ENCODE measurements around the gene TRMT1.

Gene TRMT1

DNA sequence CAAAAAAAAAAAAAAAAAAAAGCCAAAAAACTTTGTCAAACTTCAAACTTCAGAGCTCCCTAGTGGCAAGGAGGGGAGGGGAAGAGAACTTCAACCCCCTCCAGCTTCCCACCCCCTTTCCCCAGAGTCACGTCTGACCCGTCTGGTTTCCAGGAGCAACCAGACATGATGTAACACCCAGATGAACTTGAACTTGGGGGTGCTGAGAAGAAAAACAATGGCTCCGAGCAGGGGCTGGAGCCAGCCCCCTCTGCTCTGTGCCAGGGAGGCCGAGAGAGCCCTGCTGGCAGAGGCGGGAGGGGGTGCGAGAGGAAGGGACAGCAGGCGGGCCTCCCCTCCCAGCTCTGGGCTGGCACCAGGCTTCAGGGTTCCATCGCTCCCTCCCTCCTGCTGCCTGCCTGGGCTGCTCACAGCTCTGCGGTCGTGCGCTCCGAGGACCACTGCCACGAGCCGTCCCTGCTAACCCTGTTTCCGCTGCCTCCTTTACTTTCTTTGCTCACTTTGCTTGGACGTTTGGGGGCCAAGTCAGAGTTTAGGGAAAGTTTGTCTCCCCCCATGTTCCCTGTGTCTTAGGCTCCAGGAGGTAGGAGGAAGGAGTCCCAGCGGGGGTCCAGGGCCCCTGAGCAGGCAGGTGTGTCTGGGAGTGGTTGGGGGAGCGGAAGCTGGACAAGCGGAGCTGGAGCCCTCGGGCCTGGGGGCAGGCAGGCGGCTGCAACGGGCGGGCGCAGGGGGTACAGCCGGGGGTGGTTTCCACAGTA is 25.0 kb downstream of the TRMT1 start:
- FAIRE-seq: no peak

DNA sequence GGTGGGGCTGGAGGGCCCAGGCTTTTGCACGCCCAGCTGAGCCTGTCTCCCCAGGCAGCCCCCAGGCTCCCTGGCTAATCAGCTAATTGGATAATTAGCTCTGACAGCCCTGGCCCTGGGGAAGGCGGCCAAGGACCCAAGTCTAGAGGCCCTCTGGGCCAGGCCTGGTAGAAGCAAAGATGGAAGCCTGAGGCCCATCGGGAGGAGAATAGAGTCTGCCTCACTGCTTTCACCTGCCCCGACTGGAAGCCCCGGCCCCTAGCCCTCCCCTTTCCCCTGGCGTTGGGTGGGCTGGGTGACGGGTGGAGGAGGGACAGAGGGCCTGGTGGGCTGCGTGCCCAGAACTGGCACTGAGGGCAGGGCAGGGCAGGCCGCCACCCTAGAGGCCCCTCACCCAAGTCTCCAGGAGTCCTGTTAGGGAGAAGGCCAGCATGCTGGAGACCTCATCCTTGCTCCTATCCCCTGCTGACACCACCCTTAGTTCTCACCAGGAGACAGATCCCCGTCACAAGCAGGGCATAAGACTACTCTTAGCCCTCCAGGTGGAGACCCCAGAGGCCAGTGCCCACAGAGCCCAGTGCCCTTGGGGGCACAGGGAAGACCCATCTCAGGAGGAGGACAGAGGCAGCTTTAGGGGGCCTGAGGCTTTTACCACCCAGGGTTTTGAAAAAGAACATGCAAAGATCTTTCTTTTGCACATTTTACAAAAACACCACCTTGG is 25.9 kb downstream of the TRMT1 start:
- FAIRE-seq (no peak), DNase-seq (ENCODE audit: low spot score) (no peak)

More for the DNA sequence above, 25.0 kb downstream of the TRMT1 start:
- DNase-seq (ENCODE audit: low spot score): no peak

DNA sequence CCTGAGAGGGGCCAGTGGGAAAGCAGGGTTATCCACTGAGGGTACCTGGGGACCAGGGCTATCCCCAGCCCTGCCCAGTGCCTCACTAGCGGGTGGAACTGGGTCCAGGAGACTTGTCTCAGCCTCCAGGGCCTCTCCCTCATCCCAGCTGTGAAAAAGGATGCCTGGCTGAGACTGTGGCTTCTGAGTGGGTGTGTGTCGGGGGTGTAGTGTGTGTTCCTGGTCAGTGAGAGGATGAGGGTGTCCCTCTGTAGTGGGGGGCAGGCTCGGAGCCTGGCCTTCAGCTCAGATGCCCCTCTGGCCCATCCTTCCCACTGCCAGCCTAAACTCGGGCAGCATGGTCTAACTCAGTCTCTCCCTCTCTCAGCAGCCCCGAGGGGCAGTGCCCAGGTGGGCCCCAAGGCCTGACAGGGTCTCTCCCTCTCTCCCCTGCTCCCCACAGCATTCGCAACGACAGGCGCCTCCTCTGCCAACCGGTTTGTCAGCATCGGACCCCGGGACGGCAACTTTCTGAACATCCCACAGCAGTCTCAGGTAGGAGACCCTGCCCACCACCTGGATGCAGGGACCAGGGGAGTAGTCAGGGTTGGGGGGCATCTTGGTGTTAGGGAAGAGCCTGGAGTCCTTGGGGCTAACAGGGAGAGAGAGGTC is 26.6 kb downstream of the TRMT1 start:
- DNase-seq (ENCODE audit: low spot score): no peak
- no peak for FAIRE-seq

DNA sequence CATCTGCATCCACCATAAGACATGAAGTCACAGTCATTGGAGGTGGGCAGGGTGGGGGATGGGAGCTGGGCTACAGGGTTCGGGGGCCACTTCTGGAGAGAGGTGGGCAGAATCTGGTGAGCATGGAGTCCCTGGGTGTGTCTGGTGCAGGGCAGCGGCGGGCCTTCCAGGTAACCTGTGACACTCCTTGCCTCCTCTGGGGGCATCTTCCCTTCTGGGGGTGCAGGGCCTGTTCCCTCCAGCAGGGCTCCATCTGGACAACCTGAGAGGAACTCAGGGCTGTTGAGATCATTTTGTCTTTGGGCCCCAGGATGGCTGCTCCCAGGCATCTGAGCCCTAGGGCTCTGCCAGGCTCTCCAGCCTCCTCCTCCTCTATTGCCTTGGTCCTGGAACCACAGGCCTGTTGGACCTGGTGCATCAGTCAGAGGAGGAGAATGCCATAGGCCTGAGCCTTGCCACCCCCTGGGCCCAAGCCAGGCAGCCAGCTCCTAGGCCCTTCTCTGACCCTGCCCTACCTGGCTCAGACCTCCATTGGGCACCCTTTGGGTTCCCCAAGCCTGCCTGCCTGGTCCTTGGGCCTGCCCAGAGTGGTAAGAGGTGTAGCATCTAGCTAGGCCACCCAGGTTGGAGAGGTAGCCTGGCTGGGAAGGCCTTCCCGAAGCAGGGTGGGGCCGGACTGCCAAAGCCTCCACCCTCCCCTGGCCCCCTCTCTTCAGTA is 27.2 kb downstream of the TRMT1 start:
- no peak for FAIRE-seq

DNA sequence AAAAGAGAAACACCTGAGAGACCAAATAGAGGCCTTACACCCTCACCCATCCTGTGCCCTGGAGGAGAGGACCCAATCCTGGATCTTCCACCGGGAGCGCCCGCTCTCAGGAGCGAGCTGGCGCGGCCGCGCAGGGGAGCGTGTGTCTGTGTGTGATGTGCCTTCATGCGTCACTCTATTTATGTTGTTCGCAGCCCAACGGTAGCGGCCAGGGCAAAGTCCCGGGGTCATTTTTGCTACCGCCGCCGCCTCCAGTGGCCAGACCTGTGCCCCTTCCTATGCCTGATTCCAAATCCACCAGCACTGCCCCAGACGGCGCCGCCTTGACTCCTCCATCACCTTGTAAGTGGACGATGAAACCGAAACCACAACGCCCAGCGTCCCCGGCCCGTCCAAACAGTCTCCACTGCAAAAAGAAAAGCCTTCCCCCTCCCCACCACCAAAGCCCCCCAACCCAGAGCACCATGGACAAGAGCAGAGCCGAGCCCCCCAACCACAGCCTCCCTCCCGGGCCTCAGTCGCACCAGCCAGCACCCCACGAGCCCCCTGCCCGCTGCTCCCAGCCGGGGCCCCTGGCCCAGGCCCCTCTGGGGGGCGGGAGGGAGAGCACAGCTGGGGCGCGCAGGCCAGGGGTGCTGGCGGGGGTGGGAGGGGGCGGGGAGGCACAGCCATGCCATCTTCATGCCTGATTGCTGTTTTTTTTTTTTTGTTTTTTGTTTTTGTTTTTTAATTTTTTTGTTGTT is 28.6 kb downstream of the TRMT1 start:
- no peak for FAIRE-seq

More for the DNA sequence above, 27.2 kb downstream of the TRMT1 start:
- no peak for DNase-seq (ENCODE audit: low spot score)

DNA sequence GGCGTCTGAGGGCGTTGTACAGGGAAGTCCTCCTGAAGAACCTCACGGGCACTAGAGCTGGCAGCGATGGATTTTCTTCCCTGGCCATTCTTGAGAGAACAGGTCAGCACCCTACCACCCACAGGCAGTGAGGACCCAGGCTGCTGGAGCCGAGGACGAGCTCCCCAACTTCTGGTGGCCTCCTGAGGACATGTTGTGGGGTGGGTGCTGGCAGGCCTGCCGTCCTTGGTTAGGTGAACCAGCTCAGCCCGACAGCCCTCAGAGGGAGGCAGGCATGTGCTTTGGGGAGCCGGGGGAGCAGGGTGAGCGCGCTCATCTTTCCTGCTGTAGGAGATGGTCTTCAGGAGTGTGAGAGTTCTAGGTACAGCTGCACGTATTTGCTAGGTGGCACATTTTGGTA is 29.2 kb downstream of the TRMT1 start:
- DNase-seq (ENCODE audit: low spot score) (no peak), FAIRE-seq (no peak)

More for the DNA sequence above, 28.6 kb downstream of the TRMT1 start:
- DNase-seq (ENCODE audit: low spot score): no peak

DNA sequence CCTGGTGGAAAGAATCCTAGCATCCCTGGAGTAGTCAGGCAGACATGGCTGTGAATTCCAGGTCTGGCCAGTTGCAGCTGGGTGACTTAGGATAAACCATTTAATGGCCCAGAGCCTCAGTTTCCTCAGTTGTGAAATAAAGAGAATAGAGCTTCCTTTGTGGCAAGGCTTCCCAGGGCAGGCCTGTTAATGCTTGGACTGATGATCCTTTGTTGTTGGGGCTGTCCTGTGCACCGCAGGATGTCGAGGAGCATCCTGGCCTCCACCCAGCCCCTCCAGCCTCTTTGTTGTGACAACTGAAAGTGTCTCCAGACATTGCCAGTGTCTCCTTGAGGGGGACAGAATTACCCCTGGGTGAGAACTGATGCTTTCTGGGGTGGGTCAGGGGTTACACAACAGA is 30.2 kb downstream of the TRMT1 start:
- FAIRE-seq: no peak
- no peak for DNase-seq (ENCODE audit: low spot score)

DNA sequence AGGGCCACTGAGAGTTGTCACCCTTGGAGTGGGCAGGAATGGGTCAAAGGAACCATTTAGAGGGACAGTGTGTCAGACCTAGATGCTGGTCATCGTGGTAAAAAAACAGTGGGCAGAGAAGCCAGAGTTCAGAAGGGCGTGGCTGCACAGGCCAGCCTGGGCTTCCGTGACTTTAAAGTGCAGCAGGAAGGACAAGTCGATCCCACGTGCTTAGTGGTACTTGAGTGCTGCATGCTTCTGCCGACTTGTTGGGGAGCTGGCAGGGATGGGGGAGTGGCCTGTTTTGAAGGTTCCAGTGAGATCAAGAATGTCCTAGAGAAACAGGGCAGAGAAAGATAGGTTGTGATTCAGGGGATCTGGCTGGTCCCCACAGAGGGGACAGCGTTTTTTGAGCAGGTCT is 30.9 kb downstream of the TRMT1 start:
- no peak for DNase-seq (ENCODE audit: low spot score)
- no peak for FAIRE-seq

DNA sequence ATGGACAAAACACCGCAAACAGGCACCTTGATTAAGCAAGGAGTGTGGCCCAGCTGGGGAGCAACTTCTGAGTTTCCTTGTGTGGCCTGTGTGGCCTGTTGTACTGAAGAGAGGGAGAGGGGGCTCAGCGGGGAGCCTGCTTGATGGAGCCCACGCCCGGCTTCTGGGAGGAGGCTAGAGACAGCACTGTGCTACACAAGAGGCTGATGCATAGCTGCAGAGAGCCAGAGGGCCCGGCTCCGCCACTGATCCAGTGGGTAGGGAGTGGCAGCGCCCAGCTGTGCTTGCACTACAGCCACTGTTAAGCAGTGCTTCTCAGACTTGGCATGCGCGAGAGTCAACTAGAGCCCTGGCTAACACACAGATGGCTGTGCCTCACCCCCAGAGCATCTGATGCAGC is 32.9 kb downstream of the TRMT1 start:
- DNase-seq (ENCODE audit: low spot score) (no peak), FAIRE-seq (no peak)

DNA sequence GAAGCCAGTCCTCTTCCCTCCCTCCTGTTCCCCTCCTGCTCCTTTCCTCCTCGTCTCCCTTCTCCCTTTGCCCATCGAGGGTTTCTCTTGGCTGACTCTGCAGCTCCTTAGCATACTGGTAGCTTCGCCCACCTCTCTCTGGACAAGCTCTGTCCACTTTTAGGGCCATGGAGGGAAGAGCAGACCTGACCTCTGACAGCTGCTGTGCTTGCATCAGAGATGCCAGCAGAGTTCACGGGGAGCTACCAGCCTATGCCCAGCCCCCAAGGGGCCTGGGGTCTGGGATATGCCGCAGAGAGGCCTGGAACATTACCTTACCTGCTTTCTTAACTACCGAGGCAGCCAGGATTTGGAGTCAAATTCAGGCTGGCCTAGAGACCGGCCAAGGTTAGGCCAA is 33.5 kb downstream of the TRMT1 start:
- FAIRE-seq (no peak), DNase-seq (ENCODE audit: low spot score) (no peak)

DNA sequence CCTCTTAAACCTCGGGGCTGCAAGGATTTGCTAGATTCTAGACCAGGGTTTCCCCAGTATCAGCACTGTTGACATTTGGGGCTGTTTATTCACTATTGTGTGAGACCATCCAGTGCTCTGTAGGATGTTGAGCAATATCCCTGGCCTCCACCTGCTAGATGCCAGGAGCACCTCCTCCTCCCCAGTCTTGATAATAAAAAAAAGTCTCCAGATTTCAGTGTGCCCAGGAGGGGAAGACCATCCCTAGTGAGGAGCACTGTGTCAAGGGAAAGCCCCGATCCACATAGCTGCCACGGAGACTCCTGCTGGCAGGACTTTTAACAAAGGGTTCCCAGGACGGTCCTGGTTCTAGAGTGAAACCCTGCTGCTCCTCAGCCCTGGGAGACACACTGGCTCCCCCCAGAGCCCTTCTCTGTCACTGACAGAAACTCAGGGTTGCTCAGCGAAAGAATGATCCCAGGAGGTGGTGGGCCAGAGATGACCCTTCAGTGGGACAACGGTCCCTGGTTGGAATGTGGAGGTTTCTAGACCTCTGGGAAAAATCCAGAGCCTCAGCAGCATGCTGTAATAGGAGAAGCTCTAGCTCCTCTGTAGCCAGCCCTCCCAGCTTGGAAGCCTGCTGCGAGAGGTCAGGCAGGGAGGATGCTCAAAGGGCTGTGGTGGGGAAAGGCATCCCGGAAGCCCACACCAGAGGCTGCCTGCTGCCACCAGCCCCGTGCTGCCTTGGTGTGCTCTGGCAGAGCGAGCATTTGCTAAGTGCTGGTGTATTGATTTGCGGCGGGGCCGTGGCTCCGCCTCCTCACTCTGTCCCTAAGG is 34.1 kb downstream of the TRMT1 start:
- FAIRE-seq: no peak
- DNase-seq (ENCODE audit: low spot score): peak; percentile 6

DNA sequence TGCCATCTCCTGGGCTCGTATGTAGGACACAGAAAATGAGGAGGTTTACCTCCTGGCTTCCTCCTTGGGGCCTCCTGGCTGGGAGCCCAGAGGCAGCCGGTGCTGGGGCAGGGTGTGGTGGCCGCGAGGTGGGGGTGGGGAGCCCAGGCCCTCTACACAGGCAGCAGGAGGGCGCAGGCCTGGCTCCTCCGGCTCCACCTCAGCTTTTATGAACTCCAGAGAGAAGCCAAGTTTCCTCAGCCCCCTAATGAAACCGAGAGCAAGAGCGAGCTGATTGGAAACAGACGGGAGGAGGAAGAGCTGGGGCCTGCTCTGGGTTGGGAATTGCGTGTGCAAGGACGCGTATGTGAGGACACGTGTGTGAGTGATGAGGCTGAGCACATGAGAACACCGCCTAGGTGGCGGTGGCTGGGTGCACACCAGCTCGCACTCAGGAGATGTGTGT is 37.0 kb downstream of the TRMT1 start:
- FAIRE-seq (no peak), DNase-seq (ENCODE audit: low spot score) (no peak)

DNA sequence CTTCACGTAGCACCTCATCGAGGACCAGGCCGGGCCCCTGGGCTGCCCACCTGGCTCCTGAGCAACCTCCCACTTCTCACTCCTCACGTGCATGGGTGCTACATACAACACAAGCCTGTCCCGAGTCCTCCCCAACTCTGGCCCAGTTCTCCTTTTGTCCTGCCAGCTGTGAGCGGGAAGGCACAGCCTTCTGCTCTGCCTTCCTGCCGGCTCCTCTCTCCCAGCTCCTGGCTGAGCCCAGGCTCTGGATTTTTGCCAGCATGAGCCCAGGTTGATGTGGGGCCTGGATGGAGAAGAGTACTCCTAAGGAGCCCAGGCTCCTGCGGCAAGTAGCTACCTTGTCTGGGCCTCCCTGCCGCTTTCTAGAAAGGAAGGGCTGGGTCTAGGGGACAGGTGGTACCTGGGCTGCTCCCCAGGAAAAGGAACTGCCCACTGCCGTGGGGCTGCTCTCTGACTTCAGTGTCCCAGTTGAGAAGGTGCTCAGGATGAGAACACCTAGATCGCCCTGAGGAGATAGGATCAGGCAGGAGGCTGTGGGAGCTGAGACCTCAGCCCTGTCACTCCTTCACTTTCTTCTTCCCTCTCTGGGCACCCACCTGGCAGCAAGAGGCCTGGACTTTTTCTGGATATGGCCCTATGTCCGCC is 37.5 kb downstream of the TRMT1 start:
- FAIRE-seq: no peak
- DNase-seq (ENCODE audit: low spot score): no peak

DNA sequence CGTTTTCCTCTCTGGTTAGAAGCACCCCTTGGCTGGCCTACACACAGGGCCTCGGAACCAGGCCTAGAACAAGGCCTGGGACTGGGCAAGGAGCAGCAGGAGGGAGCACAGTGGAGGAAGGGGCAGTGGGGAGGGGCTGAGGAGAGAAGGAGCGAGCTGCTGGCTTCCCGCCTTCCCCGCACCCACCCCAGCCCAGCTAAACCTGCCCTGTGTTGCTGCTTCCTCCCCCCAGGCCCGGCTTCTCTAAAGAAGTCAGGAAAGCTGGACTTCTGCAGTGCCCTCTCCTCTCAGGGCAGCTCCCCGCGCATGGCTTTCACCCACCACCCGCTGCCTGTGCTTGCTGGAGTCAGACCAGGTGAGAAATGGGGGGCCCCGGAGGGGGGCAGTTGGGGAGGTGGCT is 38.2 kb downstream of the TRMT1 start:
- FAIRE-seq: no peak
- no peak for DNase-seq (ENCODE audit: low spot score)

DNA sequence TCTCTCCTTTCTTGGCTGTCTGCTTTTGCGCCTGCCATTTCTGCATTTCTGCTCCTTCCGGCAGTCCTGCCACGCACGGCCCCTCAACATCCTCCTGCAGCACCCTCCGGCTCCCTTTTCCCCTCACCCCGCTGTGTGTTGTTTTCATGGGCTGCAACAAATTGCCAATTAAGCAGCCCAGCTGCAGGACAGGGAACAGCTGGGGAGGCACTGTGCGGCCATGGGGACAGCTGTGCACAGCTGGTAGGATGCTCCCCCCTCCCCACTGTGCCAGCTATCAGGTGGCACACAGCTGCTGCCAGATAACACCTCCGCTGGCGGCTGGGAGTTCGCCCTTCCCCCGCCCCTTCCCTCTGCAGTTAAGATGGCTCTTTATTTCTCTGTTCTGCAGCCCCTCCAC is 39.3 kb downstream of the TRMT1 start:
- FAIRE-seq (no peak), DNase-seq (ENCODE audit: low spot score) (no peak)

DNA sequence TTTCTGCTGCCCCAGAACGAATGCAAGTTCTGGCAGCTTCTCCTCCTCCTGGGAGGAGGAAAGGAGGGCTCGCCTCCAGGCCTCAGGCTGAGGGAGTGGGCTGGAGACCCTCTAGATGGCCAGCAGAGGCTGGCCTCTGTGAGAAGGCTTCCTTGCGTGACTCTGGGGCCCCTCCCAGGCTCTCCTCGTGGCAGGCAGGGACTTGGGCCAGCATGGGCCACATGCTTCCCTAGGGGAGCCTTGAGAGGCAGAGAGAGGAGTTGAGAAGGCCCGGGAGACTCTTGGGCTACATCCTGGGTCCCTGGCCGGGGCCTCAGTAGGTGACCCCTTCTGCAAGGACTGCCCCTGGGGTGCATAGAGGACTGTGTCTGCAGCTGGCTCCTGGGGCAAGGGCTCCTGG is 39.8 kb downstream of the TRMT1 start:
- FAIRE-seq (no peak), DNase-seq (ENCODE audit: low spot score) (no peak)

DNA sequence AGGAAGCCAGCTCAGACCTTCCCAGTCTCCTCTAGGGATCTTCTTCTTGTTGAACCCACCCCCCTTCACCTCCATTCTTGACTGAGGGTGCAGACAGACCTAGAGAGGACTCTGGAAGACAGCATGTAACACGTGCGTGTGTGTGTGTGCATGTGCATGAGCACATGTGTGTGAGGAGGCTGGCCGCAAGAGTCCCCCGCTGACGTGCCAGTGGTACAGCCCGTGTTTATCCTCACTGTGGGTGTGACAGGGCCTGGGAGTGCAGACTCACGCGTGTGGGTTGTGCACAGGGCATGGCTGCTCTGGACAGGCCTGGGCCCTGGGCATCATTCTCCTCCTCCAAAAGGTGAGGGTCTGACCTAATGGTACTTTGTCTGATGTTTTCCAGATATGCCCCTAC is 40.2 kb downstream of the TRMT1 start:
- no peak for FAIRE-seq
- no peak for DNase-seq (ENCODE audit: low spot score)

DNA sequence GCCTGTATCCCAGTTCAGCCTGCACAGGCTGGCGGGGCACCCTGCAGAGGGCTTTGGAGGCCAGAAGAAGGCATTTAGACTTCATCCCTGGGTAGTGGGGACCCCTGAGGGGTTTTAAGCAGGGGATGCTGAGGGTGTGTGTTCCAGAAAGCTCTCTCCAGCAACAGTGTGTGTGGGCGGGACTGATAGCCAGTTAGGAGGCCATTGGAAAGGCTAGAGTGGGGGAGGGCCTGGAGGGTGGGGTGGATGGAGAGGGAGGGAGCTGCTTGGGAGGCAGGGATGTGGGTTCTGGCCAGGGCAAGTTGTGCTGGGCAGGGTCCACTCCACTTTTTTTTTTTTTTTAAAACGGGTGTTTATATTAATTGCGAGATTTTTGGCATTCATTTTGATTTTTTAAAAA is 42.2 kb downstream of the TRMT1 start:
- DNase-seq (ENCODE audit: low spot score): no peak
- FAIRE-seq: no peak

DNA sequence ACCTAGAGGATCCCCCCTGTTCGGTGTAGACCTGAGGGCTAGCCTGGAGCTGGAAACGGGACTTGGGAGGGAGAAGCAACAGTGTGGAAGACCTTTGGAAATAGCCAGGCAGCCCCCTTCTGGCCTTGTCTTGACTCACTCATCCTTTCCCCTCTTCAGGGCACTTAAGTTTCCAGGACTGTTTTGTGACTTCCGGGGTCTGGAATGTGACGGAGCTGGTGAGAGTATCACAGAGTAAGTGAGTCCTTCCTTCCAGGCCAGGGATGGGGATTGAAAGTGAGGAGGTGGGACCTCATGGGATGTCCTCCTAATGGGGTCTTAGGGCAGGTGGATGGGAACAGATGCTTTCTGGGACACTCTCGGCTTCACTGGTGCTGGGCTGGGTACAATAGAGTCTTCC is 43.3 kb downstream of the TRMT1 start:
- FAIRE-seq: no peak
- DNase-seq (ENCODE audit: low spot score): no peak

Measured in RCC 7860 (cell line).